HG03196 (cell line): ENCODE data around the gene HTRA3.

Source experiments
- ATAC-seq: cut with Tn5 transposase; IDR thresholded peaks from one replicate; pipeline ENCODE4 v1.9.1; 2021; ENCODE audit not compliant: unreplicated experiment

The HTRA3 gene

DNA sequence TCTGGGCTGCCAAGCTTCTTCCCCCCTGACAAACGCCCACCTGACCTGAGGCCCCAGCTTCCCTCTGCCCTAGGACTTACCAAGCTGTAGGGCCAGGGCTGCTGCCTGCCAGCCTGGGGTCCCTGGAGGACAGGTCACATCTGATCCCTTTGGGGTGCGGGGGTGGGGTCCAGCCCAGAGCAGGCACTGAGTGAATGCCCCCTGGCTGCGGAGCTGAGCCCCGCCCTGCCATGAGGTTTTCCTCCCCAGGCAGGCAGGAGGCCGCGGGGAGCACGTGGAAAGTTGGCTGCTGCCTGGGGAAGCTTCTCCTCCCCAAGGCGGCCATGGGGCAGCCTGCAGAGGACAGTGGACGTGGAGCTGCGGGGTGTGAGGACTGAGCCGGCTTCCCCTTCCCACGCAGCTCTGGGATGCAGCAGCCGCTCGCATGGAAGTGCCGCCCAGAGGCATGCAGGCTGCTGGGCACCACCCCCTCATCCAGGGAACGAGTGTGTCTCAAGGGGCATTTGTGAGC, 37.0 kb downstream of the HTRA3 start:
- no peak for ATAC-seq

DNA sequence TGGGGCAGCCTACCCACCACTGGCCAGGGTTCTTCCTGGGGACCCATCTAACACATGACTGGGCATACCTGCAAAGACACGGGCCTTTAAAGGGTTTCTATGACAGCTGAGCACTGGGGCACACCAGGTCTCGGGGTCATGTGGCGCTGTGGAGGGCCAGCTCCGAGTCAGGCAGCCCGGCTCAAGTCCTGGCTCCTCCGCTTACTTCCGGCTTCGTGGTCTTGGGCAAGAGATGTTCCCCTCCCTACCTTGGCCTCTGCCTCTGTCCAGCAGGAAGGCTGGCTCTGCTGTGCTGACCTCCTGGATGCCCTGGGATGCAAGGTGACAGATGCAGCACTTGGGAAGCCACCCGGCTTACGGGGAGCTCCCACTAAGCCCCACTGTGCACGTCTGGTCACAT, 37.6 kb downstream of the HTRA3 start:
- no peak for ATAC-seq

DNA sequence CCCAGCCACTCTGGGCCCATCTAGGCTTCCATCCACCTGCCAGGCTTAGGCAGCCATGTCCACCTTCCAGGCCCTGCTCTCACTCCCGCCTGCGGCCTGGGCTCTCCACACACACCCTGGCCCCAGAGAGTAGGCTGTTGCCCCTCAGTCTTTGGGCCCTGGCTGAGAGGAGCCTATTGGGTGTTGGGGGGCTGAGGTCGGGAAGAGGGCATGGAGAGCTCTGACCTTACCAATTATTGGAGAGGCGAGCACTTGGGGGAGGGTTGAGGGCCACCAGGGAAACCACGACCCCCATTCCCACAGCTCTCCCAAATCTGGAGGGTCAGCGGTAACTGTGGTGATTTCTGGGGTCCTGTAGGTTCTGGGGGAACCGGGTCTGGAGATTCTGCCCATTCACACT, 38.2 kb downstream of the HTRA3 start:
- no peak for ATAC-seq

- no peak for ATAC-seq
Observed at GRCh38 chr4:8308144-8308543, 38.6 kb downstream of the HTRA3 start.

- no peak for ATAC-seq
Observed at GRCh38 chr4:8308856-8309771, 39.6 kb downstream of the HTRA3 start.

- no peak for ATAC-seq
Observed at GRCh38 chr4:8310306-8310705, 40.8 kb downstream of the HTRA3 start.

GRCh38 chr4:8311101-8312068, 41.8 kb downstream of the HTRA3 start:
- no peak for ATAC-seq

- no peak for ATAC-seq
Observed at GRCh38 chr4:8312069-8312445, 42.5 kb downstream of the HTRA3 start.

DNA sequence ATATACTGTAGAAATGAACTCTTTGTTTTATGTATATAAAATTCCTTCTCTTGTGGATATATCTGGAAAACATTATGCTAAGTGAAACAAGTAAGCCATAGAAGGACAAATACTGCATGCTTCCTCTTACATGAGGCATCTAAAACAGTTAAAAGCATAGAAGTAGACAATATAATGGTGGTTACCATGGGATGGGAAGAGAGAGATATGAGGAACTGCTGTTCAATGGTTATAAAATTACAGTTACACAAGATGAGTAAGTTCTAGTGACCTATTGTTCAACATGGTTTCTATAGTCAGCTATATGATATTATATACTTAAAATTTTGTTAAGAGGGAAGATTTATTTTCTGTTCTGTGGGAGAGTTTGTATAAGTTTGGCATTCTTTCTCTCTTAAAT, 43.4 kb downstream of the HTRA3 start:
- no peak for ATAC-seq

DNA sequence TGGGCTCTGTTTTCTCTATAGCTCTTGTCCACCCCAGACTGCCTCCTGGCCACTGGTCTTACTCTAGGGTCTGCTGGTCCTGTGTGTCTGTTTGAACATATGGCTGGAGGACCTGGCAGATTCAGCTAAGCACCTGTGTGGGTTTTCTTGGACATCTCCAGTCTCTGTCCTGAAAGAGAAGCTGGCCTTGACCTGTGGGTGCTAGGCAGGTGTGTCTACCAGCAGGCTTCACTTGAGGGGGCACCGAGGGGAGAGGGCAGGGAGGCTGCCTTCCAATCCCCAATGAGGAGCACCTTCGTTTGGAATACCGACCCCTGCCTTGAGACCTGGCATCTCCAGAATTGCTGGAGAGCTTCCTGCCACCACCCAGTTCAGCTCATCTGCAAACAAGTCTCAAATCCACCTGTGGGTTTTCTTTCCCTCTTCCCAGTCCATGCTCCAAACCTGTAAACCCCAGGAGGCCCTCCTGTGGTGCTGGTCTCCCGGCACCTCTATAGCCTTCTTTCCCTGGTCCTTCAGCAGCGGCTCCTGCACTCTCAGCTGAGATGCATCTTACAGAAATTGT, 45.2 kb downstream of the HTRA3 start:
- ATAC-seq = no peak

GRCh38 chr4:8315435-8316250, 46.1 kb downstream of the HTRA3 start:
- no peak for ATAC-seq

DNA sequence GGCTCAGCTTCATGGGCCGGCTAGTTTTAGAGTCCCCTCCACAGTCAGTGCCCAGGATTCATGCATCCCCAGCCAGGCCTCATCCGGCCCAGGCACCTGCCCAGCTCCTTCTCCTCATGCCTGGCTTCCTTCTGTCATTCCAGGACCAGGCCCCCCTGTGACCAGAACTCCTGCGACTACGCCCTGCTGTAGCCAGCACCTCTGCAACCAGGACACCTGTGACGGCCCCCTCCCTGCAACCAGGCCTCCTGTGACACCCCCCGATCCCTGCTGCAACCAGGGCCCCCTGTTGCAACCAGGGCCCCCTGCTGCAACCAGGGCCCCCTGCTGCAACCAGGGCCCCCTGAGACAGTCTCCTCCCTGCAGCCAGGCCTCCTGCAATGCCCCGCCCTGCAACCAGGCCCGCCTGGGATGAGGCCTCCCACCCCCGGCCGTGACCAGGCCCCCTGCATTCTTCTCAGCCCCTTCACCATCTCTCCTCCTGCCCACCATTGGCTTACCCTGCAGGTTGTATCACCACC, 46.8 kb downstream of the HTRA3 start:
- no peak for ATAC-seq

DNA sequence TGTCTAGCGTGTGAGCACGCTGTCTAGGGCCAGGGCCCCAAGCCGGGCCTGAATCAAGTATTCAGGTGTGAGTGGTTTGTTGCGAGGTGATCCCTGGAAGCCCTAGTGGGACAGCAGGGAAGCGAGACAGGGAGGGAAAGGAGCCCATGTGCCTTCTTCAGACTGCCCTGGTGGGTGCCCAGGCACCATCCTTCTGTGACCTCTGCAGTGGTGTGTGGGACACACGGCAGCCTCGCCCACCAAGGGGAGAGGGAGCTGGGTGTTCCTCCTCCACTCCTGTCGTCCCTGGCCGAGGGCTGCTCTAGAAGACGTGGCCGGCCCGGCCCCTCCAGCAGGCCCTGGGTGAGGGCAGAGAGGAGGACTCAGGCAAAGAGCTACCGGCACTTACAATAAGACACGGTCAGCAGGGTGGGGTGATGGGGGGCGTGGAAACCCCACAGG, 47.4 kb downstream of the HTRA3 start:
- no peak for ATAC-seq

- ATAC-seq = no peak
Observed at GRCh38 chr4:8317474-8317873, 47.9 kb downstream of the HTRA3 start.

DNA sequence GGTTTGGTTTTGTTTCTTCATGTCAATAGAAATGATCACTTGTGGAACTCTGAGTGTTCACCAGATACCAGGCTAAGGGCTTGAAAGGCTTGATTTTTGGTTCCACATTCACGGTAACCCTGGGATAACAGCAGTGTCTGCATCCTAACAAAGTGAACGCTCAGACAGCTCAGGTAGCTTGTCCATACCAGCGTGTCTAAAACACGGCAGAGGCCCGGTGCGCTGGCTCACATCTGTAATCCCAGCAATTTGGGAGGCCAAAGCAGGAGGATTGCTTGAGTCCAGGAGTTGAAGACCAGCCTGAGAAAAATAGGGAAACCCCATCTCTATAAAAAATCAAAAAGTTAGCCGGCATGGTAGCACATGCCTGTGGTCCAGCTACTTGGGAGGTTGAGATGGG, 49.0 kb downstream of the HTRA3 start:
- no peak for ATAC-seq

GRCh38 chr4:8319061-8319460, 49.5 kb downstream of the HTRA3 start:
- no peak for ATAC-seq

DNA sequence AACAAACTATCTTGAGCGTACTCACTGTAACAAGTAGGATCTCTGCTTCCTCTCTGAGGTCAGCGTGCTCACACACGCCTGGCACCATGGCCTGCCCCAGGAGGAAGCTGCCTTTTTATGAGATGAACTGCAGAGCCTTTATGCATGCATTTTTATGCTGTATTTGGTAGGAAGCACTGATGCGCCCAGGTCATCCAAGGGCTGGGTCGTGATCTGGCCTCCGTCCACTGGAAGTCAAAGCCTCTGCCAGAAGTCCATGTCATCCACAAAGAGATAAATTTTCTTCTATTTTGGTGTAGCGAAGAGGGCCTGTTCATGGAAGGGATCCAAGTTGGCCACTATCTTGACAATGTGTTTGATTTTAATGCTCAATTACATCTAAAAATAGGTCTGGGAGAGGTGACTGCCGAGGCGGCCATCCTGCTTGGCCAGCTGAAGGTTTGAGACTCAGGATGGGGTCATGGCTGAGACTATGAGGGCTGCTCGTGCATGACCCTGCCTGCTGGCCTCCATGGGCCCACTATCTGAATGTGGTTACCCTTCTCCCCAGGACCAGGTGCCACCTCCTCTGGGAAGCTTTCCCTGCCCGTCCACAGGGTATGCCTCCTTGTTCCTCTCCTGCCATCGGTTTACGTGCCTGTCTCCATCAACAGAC, 50.3 kb downstream of the HTRA3 start:
- no peak for ATAC-seq

GRCh38 chr4:8320386-8320750, 50.8 kb downstream of the HTRA3 start:
- ATAC-seq = no peak

- ATAC-seq = no peak
Observed at GRCh38 chr4:8321220-8321619, 51.7 kb downstream of the HTRA3 start.

- ATAC-seq = no peak
Observed at GRCh38 chr4:8321771-8322170, 52.2 kb downstream of the HTRA3 start.
